KMS-11 (cell line): ENCODE measurements around the gene NFIC.

Experiments
- H2AFZ ChIP-seq: fragments of 200-600 bp; sonication (generic); 2 replicates; pipeline ENCODE4 v1.6.1; 2016; ENCODE audit warnings: antibody characterized with exemption, mixed run types, low read depth
- H3K27ac ChIP-seq: fragments of 200-600 bp; sonication (generic); 2 replicates; pipeline ENCODE4 v1.6.1; 2016; ENCODE audit warnings: mild to moderate bottlenecking, mixed run types
- H3K27me3 ChIP-seq: fragments of 200-600 bp; sonication (generic); 2 replicates; pipeline ENCODE4 v1.6.1; 2017; ENCODE audit warnings: mild to moderate bottlenecking, low read depth, mixed run types, moderate library complexity; ENCODE audit not compliant: insufficient read depth
- H3K36me3 ChIP-seq: fragments of 200-600 bp; sonication (generic); 2 replicates; pipeline ENCODE4 v1.6.1; 2017; ENCODE audit warnings: mild to moderate bottlenecking, mixed run types; ENCODE audit not compliant: insufficient read depth
- H3K4me1 ChIP-seq: fragments of 200-600 bp; sonication (generic); 2 replicates; pipeline ENCODE4 v1.6.1; 2016; ENCODE audit warnings: mild to moderate bottlenecking, low read depth, mixed run types; ENCODE audit not compliant: poor library complexity, severe bottlenecking
- H3K4me2 ChIP-seq: fragments of 200-600 bp; sonication (generic); 2 replicates; pipeline ENCODE4 v1.7.0; 2016; ENCODE audit warnings: mild to moderate bottlenecking, mixed run types
- H3K4me3 ChIP-seq: fragments of 200-600 bp; sonication (generic); IDR thresholded peaks from 2 replicates; pipeline ENCODE4 v1.6.1; 2017; ENCODE audit warnings: low read depth, low read length, mixed read lengths; ENCODE audit not compliant: insufficient read depth
- H3K79me2 ChIP-seq: fragments of 200-600 bp; sonication (generic); 2 replicates; pipeline ENCODE4 v1.6.1; 2016; ENCODE audit warnings: low read depth, mixed run types; ENCODE audit not compliant: insufficient read depth
- H3K9ac ChIP-seq: fragments of 200-600 bp; sonication (generic); 2 replicates; pipeline ENCODE4 v1.6.1; 2016; ENCODE audit warnings: mild to moderate bottlenecking, mixed run types
- H4K20me1 ChIP-seq: fragments of 200-600 bp; sonication (generic); 2 replicates; pipeline ENCODE4 v1.6.1; 2016; ENCODE audit warnings: mild to moderate bottlenecking, mixed run types; ENCODE audit not compliant: insufficient read depth
- TF ChIP-seq, protein P1 (sequence below): fragments of 200-600 bp; sonication (generic); conservative IDR thresholded peaks from 2 replicates; pipeline ENCODE4 v1.6.1; 2017; ENCODE audit warnings: low read depth, mild to moderate bottlenecking, antibody characterized with exemption, low read length, moderate library complexity, mixed read lengths

Gene NFIC

DNA sequence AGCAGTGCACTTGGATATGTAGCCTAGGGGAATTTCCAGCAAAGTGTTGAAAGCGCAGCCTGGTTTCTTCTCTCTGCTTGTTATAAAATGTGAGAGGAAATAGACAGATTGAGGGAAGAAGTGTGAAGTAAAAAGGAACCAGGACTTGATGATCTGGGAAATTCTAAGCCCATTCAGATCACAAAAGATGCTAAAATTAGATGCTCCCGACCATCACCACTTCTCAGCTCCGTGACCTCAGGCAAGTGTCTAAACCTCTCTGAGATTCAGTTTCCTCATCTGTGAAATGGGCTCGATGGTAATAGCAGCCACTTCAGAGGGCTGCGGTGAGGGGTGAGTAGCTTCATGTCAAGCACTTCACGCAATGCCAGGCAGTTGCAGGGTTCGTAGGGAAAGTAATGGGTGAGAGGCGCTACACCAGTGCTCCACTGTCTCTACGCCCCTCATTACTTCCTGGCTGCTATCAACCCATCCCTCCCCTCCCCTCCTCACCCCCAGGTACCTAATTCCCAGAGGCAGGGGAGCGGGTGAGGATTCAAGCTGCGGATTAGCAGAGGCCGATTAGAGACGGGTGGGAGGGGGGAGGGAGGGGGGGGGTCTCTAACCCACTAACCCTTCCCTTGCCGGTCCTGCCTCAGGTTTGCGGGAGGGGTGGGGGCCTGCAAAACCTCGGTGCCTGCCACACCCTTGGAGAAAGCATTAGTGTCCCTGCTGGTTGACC, 9.0 kb upstream of the NFIC start:
- H3K4me2 ChIP-seq, result no peak overlapping the region
- H3K4me1 ChIP-seq, result peaks cover 7% of the 10 kb centered on the region
- TF ChIP-seq, protein P1, sequence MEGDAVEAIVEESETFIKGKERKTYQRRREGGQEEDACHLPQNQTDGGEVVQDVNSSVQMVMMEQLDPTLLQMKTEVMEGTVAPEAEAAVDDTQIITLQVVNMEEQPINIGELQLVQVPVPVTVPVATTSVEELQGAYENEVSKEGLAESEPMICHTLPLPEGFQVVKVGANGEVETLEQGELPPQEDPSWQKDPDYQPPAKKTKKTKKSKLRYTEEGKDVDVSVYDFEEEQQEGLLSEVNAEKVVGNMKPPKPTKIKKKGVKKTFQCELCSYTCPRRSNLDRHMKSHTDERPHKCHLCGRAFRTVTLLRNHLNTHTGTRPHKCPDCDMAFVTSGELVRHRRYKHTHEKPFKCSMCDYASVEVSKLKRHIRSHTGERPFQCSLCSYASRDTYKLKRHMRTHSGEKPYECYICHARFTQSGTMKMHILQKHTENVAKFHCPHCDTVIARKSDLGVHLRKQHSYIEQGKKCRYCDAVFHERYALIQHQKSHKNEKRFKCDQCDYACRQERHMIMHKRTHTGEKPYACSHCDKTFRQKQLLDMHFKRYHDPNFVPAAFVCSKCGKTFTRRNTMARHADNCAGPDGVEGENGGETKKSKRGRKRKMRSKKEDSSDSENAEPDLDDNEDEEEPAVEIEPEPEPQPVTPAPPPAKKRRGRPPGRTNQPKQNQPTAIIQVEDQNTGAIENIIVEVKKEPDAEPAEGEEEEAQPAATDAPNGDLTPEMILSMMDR, result no peak
- peaks cover 18% of the 10 kb centered on the region; the same call in 1 of the 2 replicates for H3K79me2 ChIP-seq
- H4K20me1 ChIP-seq, result no peaks in the 10 kb centered on the region
- no peaks in the 10 kb centered on the region for H3K36me3 ChIP-seq
- no peaks in the 10 kb centered on the region for H3K27me3 ChIP-seq
- no peak overlapping the region for H3K27ac ChIP-seq
- no peak overlapping the region for H3K4me3 ChIP-seq
- H3K9ac ChIP-seq, result no peak overlapping the region
- H2AFZ ChIP-seq, result no peak overlapping the region

DNA sequence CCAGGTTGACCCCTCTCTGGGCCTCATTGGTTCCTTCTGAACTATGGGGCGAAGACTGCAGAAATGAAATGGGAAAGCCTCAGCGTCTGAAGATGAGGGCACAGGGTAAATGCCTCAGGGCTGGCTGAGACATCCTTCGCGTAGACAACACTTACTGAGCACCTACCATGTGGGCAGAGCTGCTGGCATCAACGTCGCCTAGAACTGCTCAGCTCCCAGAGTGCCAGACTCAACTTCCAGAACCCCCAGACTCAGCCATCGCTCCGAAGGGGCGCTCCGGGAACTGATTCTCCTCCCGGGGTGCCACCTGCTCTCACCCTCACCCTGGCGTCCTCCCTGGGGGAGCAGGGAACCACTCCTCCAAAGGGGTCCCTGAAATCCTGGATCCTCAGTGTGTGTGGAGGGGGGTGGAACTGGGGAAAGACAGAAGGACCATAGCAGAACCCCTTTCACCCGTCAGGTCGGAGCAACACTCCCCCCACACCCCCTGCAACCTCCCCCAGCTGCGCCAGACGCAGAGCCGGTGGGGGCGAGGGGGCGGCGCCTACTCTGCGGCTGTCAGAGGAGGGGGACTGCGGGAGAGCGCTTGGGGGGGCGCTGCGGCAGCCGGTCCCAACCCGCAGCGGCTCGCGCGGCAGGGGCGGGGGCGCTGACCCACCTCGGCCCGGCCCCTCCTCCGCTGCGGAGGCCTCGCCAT, 8.2 kb upstream of the NFIC start:
- H3K4me2 ChIP-seq, result no peak overlapping the region
- H3K4me3 ChIP-seq, result no peak overlapping the region
- no peak overlapping the region for H2AFZ ChIP-seq
- no peak overlapping the region for H3K9ac ChIP-seq
- no peaks in the 10 kb centered on the region for H4K20me1 ChIP-seq
- H3K36me3 ChIP-seq, result no peaks in the 10 kb centered on the region
- no peaks in the 10 kb centered on the region for H3K27me3 ChIP-seq
- H3K4me1 ChIP-seq, result peaks cover 7% of the 10 kb centered on the region
- peaks cover 19% of the 10 kb centered on the region; the same call in 1 of the 2 replicates for H3K79me2 ChIP-seq
- TF ChIP-seq, protein P1, result no peak
- H3K27ac ChIP-seq, result no peak overlapping the region

DNA sequence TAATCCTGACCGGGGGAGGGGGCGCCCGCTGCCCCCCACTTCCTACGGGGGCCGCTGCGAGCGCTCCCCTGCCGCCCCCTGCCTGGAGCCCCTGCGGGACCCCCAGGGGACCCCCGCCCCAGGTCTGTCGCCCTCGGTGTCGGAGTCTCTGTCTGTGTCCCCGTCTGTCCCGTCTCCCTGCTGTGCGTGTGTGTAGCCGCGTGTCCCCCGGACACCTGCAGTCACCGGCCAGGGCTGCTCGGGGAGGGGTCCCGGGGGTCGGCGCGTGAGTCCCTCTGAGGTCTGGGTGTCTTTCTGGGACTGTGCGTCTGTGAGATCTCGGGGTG, 7.7 kb upstream of the NFIC start:
- H3K27me3 ChIP-seq, result no peaks in the 10 kb centered on the region
- peak overlapping the region; percentile 27; the same call in 1 of the 2 replicates for H3K9ac ChIP-seq
- H3K4me1 ChIP-seq, result peaks cover 7% of the 10 kb centered on the region
- H4K20me1 ChIP-seq, result no peaks in the 10 kb centered on the region
- H3K27ac ChIP-seq, result no peak overlapping the region
- peak overlapping the region; percentile 59 for H2AFZ ChIP-seq
- TF ChIP-seq, protein P1, result no peak
- H3K4me2 ChIP-seq, result peak overlapping the region; percentile 67
- H3K4me3 ChIP-seq, result no peak overlapping the region
- H3K79me2 ChIP-seq, result peaks cover 19% of the 10 kb centered on the region; the same call in 1 of the 2 replicates
- no peaks in the 10 kb centered on the region for H3K36me3 ChIP-seq

DNA sequence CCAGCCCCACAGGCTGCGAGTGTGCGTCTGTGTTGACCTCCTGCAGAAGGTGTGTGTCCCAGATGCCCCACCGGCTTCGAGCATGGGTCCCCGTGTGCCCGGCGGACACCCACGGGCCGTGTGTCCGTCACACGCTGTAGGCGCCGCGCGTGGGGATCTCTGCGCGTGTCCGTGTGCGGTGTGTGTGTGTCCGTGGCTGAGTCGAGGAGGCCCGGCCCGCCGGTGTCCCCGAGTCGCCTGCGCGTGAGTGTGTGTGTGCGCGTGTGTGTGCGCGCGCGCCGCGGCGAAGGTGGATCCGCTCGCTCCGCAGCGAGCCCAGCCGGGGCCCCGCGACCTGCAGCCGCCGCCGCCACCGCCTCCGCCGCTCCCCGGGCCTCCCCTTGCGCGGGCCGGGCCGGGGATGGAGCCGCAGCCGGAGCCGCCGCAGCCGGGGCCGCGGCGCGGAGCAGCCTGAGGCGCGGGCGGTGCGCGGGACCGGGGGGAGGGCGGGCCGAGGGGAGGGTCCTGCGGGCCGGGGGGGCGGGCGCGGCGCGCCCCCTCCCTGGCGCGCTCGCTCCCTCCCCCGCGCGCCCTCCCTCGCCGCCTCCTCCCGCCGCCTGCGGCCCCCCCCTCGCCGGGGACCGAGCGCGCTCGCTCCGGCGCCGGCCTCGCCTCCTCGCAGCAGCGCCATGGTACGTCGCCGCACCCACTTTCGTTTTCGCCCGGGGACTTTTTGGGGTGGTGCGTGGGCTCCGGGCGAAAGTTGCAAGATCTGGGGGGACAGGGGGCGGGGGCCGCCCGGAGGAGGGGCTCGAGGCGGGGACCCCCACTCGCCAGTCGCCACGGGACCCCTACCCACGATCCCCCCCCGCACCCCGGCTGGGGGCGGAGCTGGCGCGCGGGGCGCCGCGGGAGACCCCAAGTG, 7.1 kb upstream of the NFIC start:
- Histone ChIP-seq H4K20me1 (no peaks in the 10 kb centered on the region), H3K79me2 (peaks cover 19% of the 10 kb centered on the region; the same call in 1 of the 2 replicates), H3K4me3 (no peak overlapping the region), H3K9ac (peak overlapping the region; percentile 79), H3K27ac (peak overlapping the region; percentile 40; the same call in 1 of the 2 replicates), H3K4me2 (peak overlapping the region; percentile 67), H3K4me1 (peaks cover 7% of the 10 kb centered on the region), H2AFZ (peak overlapping the region; percentile 59), H3K27me3 (no peaks in the 10 kb centered on the region), H3K36me3 (no peaks in the 10 kb centered on the region)
- TF ChIP-seq, protein P1, result no peak
